H9 (cell line): ENCODE measurements around the gene NEDD4. TPM values are rescaled to one million over a fixed set of nuclear protein-coding genes. Genes with fewer than 3 reads are reported as not detected.

Source experiments
- DNase-seq: peaks from one replicate; pipeline ENCODE4 v3.0.0-alpha.2; 2017
- H2AFZ ChIP-seq: one replicate; pipeline ENCODE4 v1.6.1; 2013; ENCODE audit warnings: mild to moderate bottlenecking, low read length, control low read depth, moderate library complexity
- H2AK5ac ChIP-seq: 2 replicates; pipeline ENCODE4 v1.6.1; 2013; ENCODE audit warnings: low read length, control low read depth, mixed read lengths; ENCODE audit not compliant: insufficient read length
- H2BK120ac ChIP-seq: one replicate; pipeline ENCODE4 v1.6.1; 2013; ENCODE audit warnings: low read depth, mild to moderate bottlenecking, low read length, control low read depth, inconsistent platforms; ENCODE audit not compliant: poor library complexity, severe bottlenecking
- H2BK12ac ChIP-seq: 2 replicates; pipeline ENCODE4 v1.6.1; 2013; ENCODE audit warnings: low read length, control low read depth, mixed read lengths, low read depth; ENCODE audit not compliant: insufficient read length
- H2BK15ac ChIP-seq: 2 replicates; pipeline ENCODE4 v1.6.1; 2013; ENCODE audit warnings: low read depth, low read length, control low read depth
- H2BK20ac ChIP-seq: one replicate; pipeline ENCODE4 v1.6.1; 2013; ENCODE audit warnings: low read depth, mild to moderate bottlenecking, low read length, control low read depth, inconsistent platforms; ENCODE audit not compliant: poor library complexity, severe bottlenecking
- H2BK5ac ChIP-seq: 2 replicates; pipeline ENCODE4 v1.6.1; 2013; ENCODE audit warnings: low read length, control low read depth, mixed read lengths; ENCODE audit not compliant: insufficient read length
- H3K14ac ChIP-seq: 2 replicates; pipeline ENCODE4 v1.6.1; 2013; ENCODE audit warnings: low read length, control low read depth; ENCODE audit not compliant: insufficient read depth
- H3K18ac ChIP-seq: 2 replicates; pipeline ENCODE4 v1.6.1; 2013; ENCODE audit warnings: low read depth, mild to moderate bottlenecking, mixed read lengths, low read length, control low read depth; ENCODE audit not compliant: insufficient read length
- H3K23ac ChIP-seq: 2 replicates; pipeline ENCODE4 v1.6.1; 2013; ENCODE audit warnings: low read length, control low read depth, mixed read lengths, low read depth; ENCODE audit not compliant: insufficient read length
- H3K23me2 ChIP-seq: 2 replicates; pipeline ENCODE4 v1.6.1; 2013; ENCODE audit warnings: low read depth, mild to moderate bottlenecking, mixed read lengths, low read length, control low read depth; ENCODE audit not compliant: insufficient read length, poor library complexity, severe bottlenecking
- H3K27ac ChIP-seq: 2 replicates; pipeline ENCODE4 v1.5.1; 2013; ENCODE audit warnings: low read length, control low read depth, mixed read lengths, low read depth; ENCODE audit not compliant: insufficient read length
- H3K27me3 ChIP-seq: 2 replicates; pipeline ENCODE4 v1.6.1; 2013; ENCODE audit warnings: low read length, control low read depth, inconsistent platforms; ENCODE audit not compliant: insufficient read depth
- H3K4ac ChIP-seq: 2 replicates; pipeline ENCODE4 v1.6.1; 2013; ENCODE audit warnings: low read depth, mild to moderate bottlenecking, control low read depth, inconsistent platforms, low read length, moderate library complexity
- H3K4me1 ChIP-seq: 2 replicates; pipeline ENCODE4 v1.6.1; 2013; ENCODE audit warnings: low read length, control low read depth, inconsistent platforms; ENCODE audit not compliant: insufficient read depth
- H3K4me2 ChIP-seq: 2 replicates; pipeline ENCODE4 v1.6.1; 2013; ENCODE audit warnings: low read length, control low read depth, mixed read lengths; ENCODE audit not compliant: insufficient read length, insufficient read depth
- H3K56ac ChIP-seq: 2 replicates; pipeline ENCODE4 v1.6.1; 2013; ENCODE audit warnings: low read depth, mild to moderate bottlenecking, mixed read lengths, low read length, control low read depth; ENCODE audit not compliant: insufficient read length
- H3K79me1 ChIP-seq: 2 replicates; pipeline ENCODE4 v1.6.1; 2013; ENCODE audit warnings: low read depth, mild to moderate bottlenecking, moderate library complexity, low read length, control low read depth, inconsistent platforms; ENCODE audit not compliant: insufficient read depth, poor library complexity, severe bottlenecking
- H3K79me2 ChIP-seq: 2 replicates; pipeline ENCODE4 v1.6.1; 2013; ENCODE audit warnings: low read length, control low read depth, inconsistent platforms; ENCODE audit not compliant: insufficient read depth
- H3K9ac ChIP-seq: 2 replicates; pipeline ENCODE4 v1.6.1; 2013; ENCODE audit warnings: low read length, control low read depth, mixed read lengths; ENCODE audit not compliant: insufficient read length; ENCODE audit errors: extremely low read depth
- H3K9me3 ChIP-seq: one replicate; pipeline ENCODE4 v1.6.1; 2013; ENCODE audit warnings: low read depth, low read length, inconsistent platforms; ENCODE audit not compliant: control insufficient read depth
- H3T11ph ChIP-seq: one replicate; pipeline ENCODE4 v1.6.1; 2013; ENCODE audit warnings: mild to moderate bottlenecking, low read length, control low read depth, inconsistent platforms
- H4K20me1 ChIP-seq: one replicate; pipeline ENCODE4 v1.6.1; 2013; ENCODE audit not compliant: control insufficient read depth, insufficient read length, insufficient read depth
- H4K5ac ChIP-seq: 2 replicates; pipeline ENCODE4 v1.6.1; 2013; ENCODE audit warnings: low read depth, mild to moderate bottlenecking, mixed read lengths, low read length, control low read depth; ENCODE audit not compliant: insufficient read length
- H4K8ac ChIP-seq: replicated peaks from 2 replicates; pipeline ENCODE4 v1.6.1; 2013; ENCODE audit warnings: low read length, control low read depth, mixed read lengths, low read depth; ENCODE audit not compliant: insufficient read length
- H4K91ac ChIP-seq: 2 replicates; pipeline ENCODE4 v1.6.1; 2013; ENCODE audit warnings: low read depth, mild to moderate bottlenecking, moderate library complexity, mixed read lengths, low read length, control low read depth; ENCODE audit not compliant: insufficient read length
- H3K27ac Mint-ChIP-seq, 3 experiments: 2 replicates in 2 of 3; 3 replicates in 1 of 3; pipeline ENCODE4 v1.8.0; 2020 to 2021; ENCODE audit warnings: mixed read lengths in 3 of 3, mild to moderate bottlenecking in 1 of 3, moderate library complexity in 1 of 3
- H3K27me3 Mint-ChIP-seq: 2 replicates; pipeline ENCODE4 v1.8.0; 2021; ENCODE audit warnings: low read depth, mild to moderate bottlenecking, moderate library complexity, mixed read lengths
- H3K36me3 Mint-ChIP-seq, 3 experiments: 2 replicates in 2 of 3; 3 replicates in 1 of 3; pipeline ENCODE4 v1.8.0; 2020 to 2021; ENCODE audit warnings: low read depth in 3 of 3, mixed read lengths in 3 of 3; ENCODE audit not compliant: insufficient read depth in 1 of 3
- H3K4me1 Mint-ChIP-seq, 2 experiments: 2 replicates each; pipeline ENCODE4 v1.8.0; 2020; ENCODE audit warnings: mixed read lengths in 2 of 2
- H3K4me3 Mint-ChIP-seq, 2 experiments: 2 replicates in 1 of 2; 3 replicates in 1 of 2; pipeline ENCODE4 v1.8.0; 2020 to 2021; ENCODE audit warnings: mild to moderate bottlenecking in 2 of 2, mixed read lengths in 2 of 2, moderate library complexity in 1 of 2
- H3K9me3 Mint-ChIP-seq, 2 experiments: 2 replicates in 1 of 2; 3 replicates in 1 of 2; pipeline ENCODE4 v1.8.0; 2020; ENCODE audit warnings: mild to moderate bottlenecking in 2 of 2, mixed read lengths in 2 of 2, moderate library complexity in 1 of 2
- WGBS: extraction: QIAGEN DNeasy Blood & Tissue Kit; methylation state at CpG from one replicate; pipeline ENCODE4 v1.1.7; 2013; ENCODE audit warnings: missing lambda C conversion rate, low lambda C conversion rate, mixed read lengths; ENCODE audit not compliant: insufficient read length; ENCODE audit errors: extremely low coverage; 5-methylcytosine and 5-hydroxymethylcytosine counted together
- total RNA-seq: library from RNA; stranded (reverse); gene quantifications from 2 replicates; pipeline ENCODE4 v1.2.1, GENCODE V29; 2021
- TF ChIP-seq, protein P1 (sequence below): fragments of 200-600 bp; sonication (generic); conservative IDR thresholded peaks from 3 replicates; pipeline ENCODE4 v1.8.0; 2021; ENCODE audit warnings: antibody characterized with exemption, mild to moderate bottlenecking

The NEDD4 gene
- total RNA-seq, 1 experiment from 2014 or later, result 9.6 TPM

- Histone ChIP-seq H2AFZ (no peak overlapping the region), H3K9ac (no peak overlapping the region), H3K56ac (no peak overlapping the region), H3K18ac (no peak overlapping the region), H3T11ph (no peak overlapping the region), H2BK120ac (no peak overlapping the region), H3K27ac (no peak overlapping the region), H2BK12ac (no peak overlapping the region), H2BK15ac (no peak overlapping the region), H3K4ac (no peak overlapping the region), H3K4me2 (no peak overlapping the region), H3K9me3 (no peaks in the 10 kb centered on the region), H2BK20ac (no peak overlapping the region), H4K20me1 (no peaks in the 10 kb centered on the region), H4K5ac (no peak overlapping the region), H3K79me1 (no peaks in the 10 kb centered on the region), H3K23ac (no peak overlapping the region), H3K23me2 (no peaks in the 10 kb centered on the region), H3K14ac (no peak overlapping the region), H2AK5ac (no peak overlapping the region), H3K79me2 (no peaks in the 10 kb centered on the region; the same call in 1 of the 2 replicates), H3K27me3 (no peaks in the 10 kb centered on the region), H2BK5ac (no peak overlapping the region), H3K4me1 (no peaks in the 10 kb centered on the region), H4K8ac (no peak overlapping the region), H4K91ac (no peak overlapping the region)
- DNase-seq, result no peak
- TF ChIP-seq, protein P1, sequence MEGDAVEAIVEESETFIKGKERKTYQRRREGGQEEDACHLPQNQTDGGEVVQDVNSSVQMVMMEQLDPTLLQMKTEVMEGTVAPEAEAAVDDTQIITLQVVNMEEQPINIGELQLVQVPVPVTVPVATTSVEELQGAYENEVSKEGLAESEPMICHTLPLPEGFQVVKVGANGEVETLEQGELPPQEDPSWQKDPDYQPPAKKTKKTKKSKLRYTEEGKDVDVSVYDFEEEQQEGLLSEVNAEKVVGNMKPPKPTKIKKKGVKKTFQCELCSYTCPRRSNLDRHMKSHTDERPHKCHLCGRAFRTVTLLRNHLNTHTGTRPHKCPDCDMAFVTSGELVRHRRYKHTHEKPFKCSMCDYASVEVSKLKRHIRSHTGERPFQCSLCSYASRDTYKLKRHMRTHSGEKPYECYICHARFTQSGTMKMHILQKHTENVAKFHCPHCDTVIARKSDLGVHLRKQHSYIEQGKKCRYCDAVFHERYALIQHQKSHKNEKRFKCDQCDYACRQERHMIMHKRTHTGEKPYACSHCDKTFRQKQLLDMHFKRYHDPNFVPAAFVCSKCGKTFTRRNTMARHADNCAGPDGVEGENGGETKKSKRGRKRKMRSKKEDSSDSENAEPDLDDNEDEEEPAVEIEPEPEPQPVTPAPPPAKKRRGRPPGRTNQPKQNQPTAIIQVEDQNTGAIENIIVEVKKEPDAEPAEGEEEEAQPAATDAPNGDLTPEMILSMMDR, result no peak
- H3K4me3 Mint-ChIP-seq, result no peak overlapping the region
- H3K36me3 Mint-ChIP-seq, result peaks cover 7 to 20% (median 12%) of the 10 kb centered on the region in 3 experiments; a peak in 6 of 7 replicates
- peaks cover 4% of the 10 kb centered on the region; the same call in 1 of the 2 replicates for H3K27me3 Mint-ChIP-seq
- H3K27ac Mint-ChIP-seq, result no peak overlapping the region
- H3K4me1 Mint-ChIP-seq, result peaks cover 3% of the 10 kb centered on the region in 2 experiments; a peak in 2 of 4 replicates
- H3K9me3 Mint-ChIP-seq, result peaks cover 27 to 28% of the 10 kb centered on the region in 2 experiments
- no CpG with 5 or more reads among the region's 5 CpGs for WGBS
These were observed 24.1 kb upstream of the NEDD4 start for GRCh38 chr15:56017511-56017910.
